PC-3 (cell line): ENCODE data around the gene PPP1R1C. TPM values are rescaled to one million over a fixed set of nuclear protein-coding genes. Genes with fewer than 3 reads are reported as not detected.

ENCODE experiments used
- ATAC-seq: fragments of 200-7000 bp; cut with Tn5 transposase; 2 replicates; pipeline ENCODE4 v1.9.1; 2020; ENCODE audit warnings: mild to moderate bottlenecking, moderate library complexity
- BruUV-seq: library from RNA; stranded (reverse); fragments of 400-500 nt; replicated peaks from 2 replicates; lab custom pipeline; 2021; lab: Mats Ljungman, UMichigan
- CTCF ChIA-PET: fragments of 300-600 bp; sonication (Branson Sonifier 250); formaldehyde crosslinking; loops from one replicate; lab custom pipeline; 2022; ENCODE audit warnings: antibody characterized with exemption; lab: Charles Lee
- POLR2A ChIA-PET: fragments of 300-600 bp; sonication (Branson Sonifier 250); formaldehyde crosslinking; loops from one replicate; lab custom pipeline; 2022; ENCODE audit warnings: antibody characterized with exemption; ENCODE audit not compliant: unreplicated experiment; lab: Charles Lee
- DNase-seq: peaks from one replicate; pipeline ENCODE4 v3.0.0-alpha.2; 2015
- H2AFZ ChIP-seq: fragments of 300-600 bp; sonication (generic); 2 replicates; pipeline ENCODE4 v1.6.0; 2016; ENCODE audit warnings: antibody characterized with exemption, low read length
- H3F3A ChIP-seq: fragments of 300-600 bp; sonication (generic); one replicate; pipeline ENCODE4 v1.6.0; 2017; ENCODE audit warnings: antibody characterized with exemption, low read length, control low read depth, mild to moderate bottlenecking; ENCODE audit not compliant: unreplicated experiment
- H3K27ac ChIP-seq: fragments of 300-600 bp; sonication (generic); 2 replicates; pipeline ENCODE4 v1.5.1; 2016; ENCODE audit warnings: mild to moderate bottlenecking, low read length
- H3K27me3 ChIP-seq: fragments of 300-600 bp; sonication (generic); 2 replicates; pipeline ENCODE4 v1.6.1; 2016; ENCODE audit warnings: low read length, mixed read lengths
- H3K36me3 ChIP-seq: fragments of 300-600 bp; sonication (generic); 2 replicates; pipeline ENCODE4 v1.6.1; 2016; ENCODE audit warnings: low read depth, mixed run types, low read length, mixed read lengths
- H3K4me1 ChIP-seq: fragments of 300-600 bp; sonication (generic); 2 replicates; pipeline ENCODE4 v1.5.1; 2016; ENCODE audit warnings: low read length; ENCODE audit not compliant: insufficient read depth
- H3K4me2 ChIP-seq: fragments of 300-600 bp; sonication (generic); 2 replicates; pipeline ENCODE4 v1.6.0; 2016; ENCODE audit warnings: low read length
- H3K4me3 ChIP-seq: fragments of 300-600 bp; sonication (generic); 2 replicates; pipeline ENCODE4 v1.5.1; 2016; ENCODE audit warnings: mild to moderate bottlenecking, low read length, mixed read lengths
- H3K79me2 ChIP-seq: fragments of 300-600 bp; sonication (generic); 2 replicates; pipeline ENCODE4 v1.6.1; 2017; ENCODE audit warnings: low read length, mixed read lengths
- H3K9ac ChIP-seq: fragments of 300-600 bp; sonication (generic); 2 replicates; pipeline ENCODE4 v1.6.0; 2016; ENCODE audit warnings: mild to moderate bottlenecking, low read length
- H3K9me2 ChIP-seq: fragments of 300-600 bp; sonication (generic); replicated peaks from 2 replicates; pipeline ENCODE4 v1.6.1; 2016; ENCODE audit warnings: mixed run types, low read length, mixed read lengths
- H3K9me3 ChIP-seq: fragments of 300-600 bp; sonication (generic); 2 replicates; pipeline ENCODE4 v1.6.1; 2016; ENCODE audit warnings: low read length, mixed read lengths
- H4K20me1 ChIP-seq: fragments of 300-600 bp; sonication (generic); 2 replicates; pipeline ENCODE4 v1.6.1; 2016; ENCODE audit warnings: low read length, mixed read lengths
- EZH2 ChIP-seq: fragments of 300-600 bp; sonication (generic); IDR thresholded peaks from one replicate; pipeline ENCODE4 v1.6.1; 2017; ENCODE audit warnings: antibody characterized with exemption, mild to moderate bottlenecking, low read length; ENCODE audit not compliant: unreplicated experiment
- EZH2phosphoT487 ChIP-seq: fragments of 300-600 bp; sonication (generic); IDR thresholded peaks from 2 replicates; pipeline ENCODE4 v1.6.1; 2018; ENCODE audit warnings: mild to moderate bottlenecking, antibody characterized with exemption, low read length, borderline replicate concordance
- intact Hi-C: fragments of 100-400 bp; cut with micrococcal nuclease; formaldehyde crosslinking; loops from 2 replicates; pipeline ENCODE4 v1.9.0; 2023
- total RNA-seq: library from RNA; depleted of rRNA; stranded (reverse); fragments of >200 nt; gene quantifications from 2 replicates; pipeline ENCODE4 v1.2.3, GENCODE V29; 2014
- TF ChIP-seq, protein P1 (sequence below): fragments of 300-600 bp; sonication (generic); conservative IDR thresholded peaks from 2 replicates; pipeline ENCODE4 v1.5.1; 2017; ENCODE audit warnings: antibody characterized with exemption, low read depth, mild to moderate bottlenecking, low read length

The PPP1R1C gene
- total RNA-seq, 1 experiment from 2014 or later = 1.4 TPM

DNA sequence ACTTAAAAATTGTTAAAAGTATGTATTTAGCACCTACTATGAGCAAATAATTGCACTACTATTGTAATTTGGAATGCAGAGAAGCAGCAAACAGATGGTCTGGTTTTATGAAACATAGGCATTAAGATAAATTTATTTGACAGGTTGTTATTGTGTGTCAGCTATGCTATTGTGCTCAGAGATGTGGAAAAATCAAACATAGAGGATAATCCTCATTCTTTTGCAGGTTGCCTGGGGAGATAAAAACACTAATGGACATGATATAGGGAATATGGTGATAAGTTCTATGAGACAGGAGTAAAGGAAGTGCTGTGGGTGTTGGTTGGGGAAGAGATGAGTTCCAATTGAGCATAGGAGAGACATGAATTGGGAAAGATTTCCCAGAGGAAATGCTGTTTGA lies 71.3 kb downstream of the PPP1R1C start:
- intact Hi-C loops = no loop called here
- Histone ChIP-seq H3K9me2 (no peaks in the 10 kb centered on the region), H3K4me2 (no peak overlapping the region), H3K36me3 (no peaks in the 10 kb centered on the region), H3K4me1 (no peaks in the 10 kb centered on the region), H4K20me1 (no peaks in the 10 kb centered on the region), H3K27me3 (no peaks in the 10 kb centered on the region), H3F3A (no peaks in the 10 kb centered on the region), H3K4me3 (no peak overlapping the region), H3K9ac (no peak overlapping the region), H2AFZ (no peak overlapping the region), H3K27ac (no peak overlapping the region), H3K79me2 (no peaks in the 10 kb centered on the region), H3K9me3 (no peaks in the 10 kb centered on the region)
- DNase-seq (no peak), ATAC-seq (no peak)
- ChIA-PET CTCF (no interaction called here), POLR2A (no interaction called here)
- TF ChIP-seq EZH2 = no peak
- TF ChIP-seq EZH2phosphoT487 = no peak
- TF ChIP-seq, protein P1, sequence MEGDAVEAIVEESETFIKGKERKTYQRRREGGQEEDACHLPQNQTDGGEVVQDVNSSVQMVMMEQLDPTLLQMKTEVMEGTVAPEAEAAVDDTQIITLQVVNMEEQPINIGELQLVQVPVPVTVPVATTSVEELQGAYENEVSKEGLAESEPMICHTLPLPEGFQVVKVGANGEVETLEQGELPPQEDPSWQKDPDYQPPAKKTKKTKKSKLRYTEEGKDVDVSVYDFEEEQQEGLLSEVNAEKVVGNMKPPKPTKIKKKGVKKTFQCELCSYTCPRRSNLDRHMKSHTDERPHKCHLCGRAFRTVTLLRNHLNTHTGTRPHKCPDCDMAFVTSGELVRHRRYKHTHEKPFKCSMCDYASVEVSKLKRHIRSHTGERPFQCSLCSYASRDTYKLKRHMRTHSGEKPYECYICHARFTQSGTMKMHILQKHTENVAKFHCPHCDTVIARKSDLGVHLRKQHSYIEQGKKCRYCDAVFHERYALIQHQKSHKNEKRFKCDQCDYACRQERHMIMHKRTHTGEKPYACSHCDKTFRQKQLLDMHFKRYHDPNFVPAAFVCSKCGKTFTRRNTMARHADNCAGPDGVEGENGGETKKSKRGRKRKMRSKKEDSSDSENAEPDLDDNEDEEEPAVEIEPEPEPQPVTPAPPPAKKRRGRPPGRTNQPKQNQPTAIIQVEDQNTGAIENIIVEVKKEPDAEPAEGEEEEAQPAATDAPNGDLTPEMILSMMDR = no peak
- BruUV-seq = no TSS peak

DNA sequence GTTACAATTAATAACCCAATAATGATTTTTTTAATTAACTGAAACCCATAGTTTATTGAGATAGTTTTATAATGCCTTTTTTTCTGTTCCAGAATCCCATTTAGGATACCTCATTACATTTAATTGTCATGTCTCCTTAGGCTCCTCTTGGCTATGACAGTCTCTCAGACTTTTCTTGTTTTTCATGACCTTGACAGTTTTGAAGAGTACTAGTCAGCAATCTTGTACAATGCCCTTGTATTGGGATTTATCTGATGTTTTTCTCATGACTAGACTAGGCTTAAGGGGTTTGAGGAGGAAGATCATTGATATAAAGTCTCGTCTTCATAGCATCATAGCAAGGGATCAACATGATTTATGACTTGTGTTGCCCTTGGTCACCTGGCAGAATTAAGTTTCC lies 72.4 kb downstream of the PPP1R1C start:
- H3K9me2 ChIP-seq = no peaks in the 10 kb centered on the region
- H2AFZ ChIP-seq = no peak overlapping the region
- DNase-seq = no peak
- intact Hi-C loops = no loop called here
- H3K27ac ChIP-seq = no peak overlapping the region
- H3K36me3 ChIP-seq = no peaks in the 10 kb centered on the region
- H4K20me1 ChIP-seq = no peaks in the 10 kb centered on the region
- H3K9ac ChIP-seq = no peak overlapping the region
- no peak for ATAC-seq
- no peak overlapping the region for H3K4me2 ChIP-seq
- H3K27me3 ChIP-seq = no peaks in the 10 kb centered on the region
- no peaks in the 10 kb centered on the region for H3K9me3 ChIP-seq
- no TSS peak for BruUV-seq
- H3K4me1 ChIP-seq = no peaks in the 10 kb centered on the region
- H3F3A ChIP-seq = no peaks in the 10 kb centered on the region
- ChIA-PET CTCF (no interaction called here), POLR2A (no interaction called here)
- no peak for TF ChIP-seq EZH2phosphoT487
- TF ChIP-seq EZH2 = no peak
- TF ChIP-seq, protein P1 = no peak
- no peaks in the 10 kb centered on the region for H3K79me2 ChIP-seq
- H3K4me3 ChIP-seq = no peak overlapping the region

DNA sequence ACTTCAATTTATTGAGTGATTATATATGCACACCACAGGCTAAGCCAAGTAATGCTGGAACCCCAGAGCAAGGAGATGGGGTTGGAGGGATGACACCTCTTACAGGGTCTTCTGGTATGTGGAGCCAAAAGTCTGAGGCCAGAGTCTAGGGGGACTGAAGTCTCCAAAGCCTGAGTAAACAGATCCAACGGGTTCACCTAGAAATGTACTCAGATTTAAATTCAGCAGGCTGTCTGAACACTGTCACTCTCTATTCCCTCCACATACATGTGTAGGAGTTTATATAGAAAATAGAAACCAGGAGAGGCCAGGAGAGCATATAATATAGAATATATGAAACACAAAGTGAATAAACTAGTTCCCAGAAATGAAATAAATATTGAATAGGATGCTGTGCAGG lies 76.1 kb downstream of the PPP1R1C start:
- H3F3A ChIP-seq = no peaks in the 10 kb centered on the region
- H3K36me3 ChIP-seq = no peaks in the 10 kb centered on the region
- no peaks in the 10 kb centered on the region for H3K27me3 ChIP-seq
- H3K9ac ChIP-seq = no peak overlapping the region
- no peak overlapping the region for H3K27ac ChIP-seq
- peaks cover 7% of the 10 kb centered on the region for H3K4me1 ChIP-seq
- no peaks in the 10 kb centered on the region for H4K20me1 ChIP-seq
- H3K79me2 ChIP-seq = no peaks in the 10 kb centered on the region
- H3K9me3 ChIP-seq = no peaks in the 10 kb centered on the region
- intact Hi-C loops = no loop called here
- CTCF ChIA-PET = no interaction called here
- no peak overlapping the region for H3K4me3 ChIP-seq
- no peak overlapping the region for H2AFZ ChIP-seq
- TF ChIP-seq EZH2 = no peak
- no peak for TF ChIP-seq EZH2phosphoT487
- TF ChIP-seq, protein P1 = no peak
- ATAC-seq = no peak
- H3K4me2 ChIP-seq = no peak overlapping the region
- POLR2A ChIA-PET = no interaction called here
- no peak for DNase-seq
- BruUV-seq = no TSS peak
- H3K9me2 ChIP-seq = no peaks in the 10 kb centered on the region
